ENCODE results near the gene HNRNPK.

GRCh38 chr9:83933790-83934189, 46.2 kb downstream of the HNRNPK start:
- TF ChIP-seq, protein P1, sequence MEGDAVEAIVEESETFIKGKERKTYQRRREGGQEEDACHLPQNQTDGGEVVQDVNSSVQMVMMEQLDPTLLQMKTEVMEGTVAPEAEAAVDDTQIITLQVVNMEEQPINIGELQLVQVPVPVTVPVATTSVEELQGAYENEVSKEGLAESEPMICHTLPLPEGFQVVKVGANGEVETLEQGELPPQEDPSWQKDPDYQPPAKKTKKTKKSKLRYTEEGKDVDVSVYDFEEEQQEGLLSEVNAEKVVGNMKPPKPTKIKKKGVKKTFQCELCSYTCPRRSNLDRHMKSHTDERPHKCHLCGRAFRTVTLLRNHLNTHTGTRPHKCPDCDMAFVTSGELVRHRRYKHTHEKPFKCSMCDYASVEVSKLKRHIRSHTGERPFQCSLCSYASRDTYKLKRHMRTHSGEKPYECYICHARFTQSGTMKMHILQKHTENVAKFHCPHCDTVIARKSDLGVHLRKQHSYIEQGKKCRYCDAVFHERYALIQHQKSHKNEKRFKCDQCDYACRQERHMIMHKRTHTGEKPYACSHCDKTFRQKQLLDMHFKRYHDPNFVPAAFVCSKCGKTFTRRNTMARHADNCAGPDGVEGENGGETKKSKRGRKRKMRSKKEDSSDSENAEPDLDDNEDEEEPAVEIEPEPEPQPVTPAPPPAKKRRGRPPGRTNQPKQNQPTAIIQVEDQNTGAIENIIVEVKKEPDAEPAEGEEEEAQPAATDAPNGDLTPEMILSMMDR (IDR thresholded peaks at IDR 0.05; ENCODE audit: borderline replicate concordance, extremely low read depth, low read length, poor library complexity, severe bottlenecking), result no peak
- TF ChIP-seq EZH2 (IDR thresholded peaks at IDR 0.05; ENCODE audit: borderline replicate concordance, low read depth, low read length, severe bottlenecking), result no peak

Data from DND-41 (cell line).